Spleen (tissue), 13 donors: ENCODE measurements around the gene HEBP1. TPM values are rescaled to one million over a fixed set of nuclear protein-coding genes. Genes with fewer than 3 reads are reported as not detected.

Source experiments
- DNase-seq: peaks from one replicate; pipeline ENCODE4 v3.0.0-alpha.2; 2020
- H3K27ac ChIP-seq, 8 donors: fragments of 200-600 bp; sonication (generic) in 7 of 8; 1 replicate in 4 of 8; 2 replicates in 4 of 8; pipeline versions ENCODE4 v1.5.0 to v1.8.0; 2016 to 2021; ENCODE audit warnings: inconsistent platforms in 4 of 8, mild to moderate bottlenecking in 4 of 8, moderate library complexity in 1 of 8
- H3K27me3 ChIP-seq, 7 donors: fragments of 200-600 bp; sonication (generic) in 6 of 7; replicated peaks in 1 of 7; 1 replicate in 4 of 7; 2 replicates in 3 of 7; pipeline versions ENCODE4 v1.5.0 to v1.8.0; 2016 to 2021; ENCODE audit warnings: inconsistent platforms in 3 of 7, mild to moderate bottlenecking in 1 of 7
- H3K36me3 ChIP-seq, 6 donors: fragments of 200-600 bp; sonication (generic) in 5 of 6; 1 replicate in 4 of 6; 2 replicates in 2 of 6; pipeline versions ENCODE4 v1.5.0 to v1.8.0; 2016 to 2021; ENCODE audit warnings: inconsistent platforms in 2 of 6
- H3K4me1 ChIP-seq, 6 donors: fragments of 200-600 bp; sonication (generic) in 5 of 6; 1 replicate in 3 of 6; 2 replicates in 3 of 6; pipeline versions ENCODE4 v1.5.0 to v1.8.0; 2016 to 2021; ENCODE audit warnings: inconsistent platforms in 3 of 6
- H3K4me3 ChIP-seq, 8 donors: fragments of 200-600 bp; sonication (generic) in 7 of 8; 1 replicate in 4 of 8; 2 replicates in 4 of 8; pipeline versions ENCODE4 v1.5.0 to v1.8.0; 2016 to 2021; ENCODE audit warnings: inconsistent platforms in 4 of 8, mild to moderate bottlenecking in 4 of 8, moderate library complexity in 2 of 8
- H3K9me3 ChIP-seq, 8 donors: fragments of 200-600 bp; sonication (generic) in 7 of 8; 1 replicate in 4 of 8; 2 replicates in 4 of 8; pipeline versions ENCODE4 v1.5.0 to v1.8.0; 2016 to 2021; ENCODE audit warnings: inconsistent platforms in 4 of 8
- CTCF ChIP-seq, 11 experiments: fragments of 200-600 bp in 7 of 11; fragments of 450-650 bp in 4 of 11; sonication (generic) in 4 of 11; IDR thresholded peaks in 8 of 11; conservative IDR thresholded peaks in 3 of 11; 1 replicate in 7 of 11; 2 replicates in 4 of 11; pipeline versions ENCODE4 v1.4.0 to v1.8.0; 2016 to 2021; ENCODE audit warnings: antibody characterized with exemption in 11 of 11, inconsistent platforms in 4 of 11, mild to moderate bottlenecking in 1 of 11
- POLR2A ChIP-seq, 3 donors: fragments of 450-650 bp; IDR thresholded peaks; one replicate each; pipeline ENCODE4 v1.5.1; 2017; ENCODE audit warnings: antibody characterized with exemption in 3 of 3, mild to moderate bottlenecking in 1 of 3
- POLR2AphosphoS5 ChIP-seq, 3 donors: sonication (generic); formaldehyde crosslinking; IDR thresholded peaks; one replicate each; pipeline ENCODE4 v1.5.1; 2017; ENCODE audit warnings: antibody characterized with exemption in 3 of 3
- WGBS, 5 donors: extraction: QIAGEN DNeasy Blood & Tissue Kit in 3 of 5; methylation state at CpG; one replicate each; pipeline versions ENCODE4 v1.1.5 to v1.1.7; 2013 to 2018; 5-methylcytosine and 5-hydroxymethylcytosine counted together
- intact Hi-C: fragments of 100-400 bp; cut with DNase I; formaldehyde crosslinking; loops from one replicate; pipeline ENCODE4 v1.15.0; 2023; ENCODE audit warnings: low total_unique reads
- long read RNA-seq, 2 donors: transcript quantifications; one replicate each; lab custom pipeline, GENCODE V29; 2026
- polyA plus RNA-seq, 3 donors: library from polyadenylated mRNA; stranded (reverse); fragments of 200-250 nt; gene quantifications; one replicate each; pipeline ENCODE4 v1.2.1, GENCODE V29; 2013
- total RNA-seq, 7 donors: library from RNA; depleted of rRNA in 3 of 7; stranded (reverse); fragments of >200 nt in 3 of 7; fragmentation: NEBNext Ultra II Directional in 4 of 7; extraction: Animal tissue kit (Norgen Biotek cat#: 25700) in 4 of 7; gene quantifications; one replicate each; pipeline versions ENCODE4 v1.1.0 to v1.2.1, GENCODE V29; 2016 to 2021
- donor health status: healthy with polysubstance abuse.
- donor health status: DM: no; HTN: no; CAD: no; lungs with moderate emphysema.
- donor health status: DM: no; HTN: no; CAD: no.
- donor health status: Bipolar disorder and iron deficiency.
- donor health status: healthy.
- donor health status: DM: no; HTN: no; CAD: no.
- donor health status: DM: yes; HTN: yes; CAD: no.

Gene HEBP1, protein sequence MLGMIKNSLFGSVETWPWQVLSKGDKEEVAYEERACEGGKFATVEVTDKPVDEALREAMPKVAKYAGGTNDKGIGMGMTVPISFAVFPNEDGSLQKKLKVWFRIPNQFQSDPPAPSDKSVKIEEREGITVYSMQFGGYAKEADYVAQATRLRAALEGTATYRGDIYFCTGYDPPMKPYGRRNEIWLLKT
- 10 to 100 TPM; 44.4 to 77.2 (median 60.7) TPM for total RNA-seq
- 10 to 100 TPM; 25.1 to 79.4 (median 54.6) TPM for polyA plus RNA-seq
- long read RNA-seq, donor 1, transcript HEBP1-201 (4 exons, 1,173 nt) = major isoform, 30 of 32 reads
- long read RNA-seq, donor 1, partial matches to known transcripts = 0 of 32 reads
- long read RNA-seq, donor 1, other reads (novel, unspliced or antisense) = 0 of 32 reads
- long read RNA-seq, donor 2, transcript HEBP1-201 (4 exons, 1,173 nt) = major isoform, 30 of 35 reads
- long read RNA-seq, donor 2, transcript HEBP1-203 (3 exons, 2,056 nt) = minor isoform, 5 of 35 reads
- long read RNA-seq, donor 2, partial matches to known transcripts = 0 of 35 reads
- long read RNA-seq, donor 2, other reads (novel, unspliced or antisense) = 0 of 35 reads

GRCh38 chr12:12999959-13000615 lies at the start of gene HEBP1:
Gene HEBP1, minus strand, starts transcription at chr12:13000265. Its CDS starts 151 bp downstream, at chr12:13000114.
- Histone ChIP-seq H3K27ac (peak within 1 kb of the TSS; percentile 84 to 96 (median 94)), H3K4me3 (peak within 1 kb of the TSS; percentile 57 to 79 (median 70)), H3K36me3 (no peaks in the 10 kb centered on the region), H3K9me3 (no peaks in the 10 kb centered on the region), H3K4me1 (peaks cover 20 to 70% (median 52%) of the 10 kb centered on the region in 6 donors), H3K27me3 (no peaks in the 10 kb centered on the region)
- 0 to 2% (median 1%) methylated on average over 17 to 69 of the region's 69 CpGs for WGBS, 5 donors
- TF ChIP-seq CTCF (IDR thresholded peaks at IDR 0.05 in 8 of 11, conservative IDR thresholded peaks at IDR 0.05 in 3 of 11) (peak in 1 of 11 experiments; percentile 22), POLR2A (IDR thresholded peaks at IDR 0.05) (peak in 2 of 3 donors; percentile 35 to 83), POLR2AphosphoS5 (IDR thresholded peaks at IDR 0.05) (peak; percentile 96 to 97 (median 97))
- DNase-seq = peak; percentile 100
- intact Hi-C loops = no loop called here

DNA sequence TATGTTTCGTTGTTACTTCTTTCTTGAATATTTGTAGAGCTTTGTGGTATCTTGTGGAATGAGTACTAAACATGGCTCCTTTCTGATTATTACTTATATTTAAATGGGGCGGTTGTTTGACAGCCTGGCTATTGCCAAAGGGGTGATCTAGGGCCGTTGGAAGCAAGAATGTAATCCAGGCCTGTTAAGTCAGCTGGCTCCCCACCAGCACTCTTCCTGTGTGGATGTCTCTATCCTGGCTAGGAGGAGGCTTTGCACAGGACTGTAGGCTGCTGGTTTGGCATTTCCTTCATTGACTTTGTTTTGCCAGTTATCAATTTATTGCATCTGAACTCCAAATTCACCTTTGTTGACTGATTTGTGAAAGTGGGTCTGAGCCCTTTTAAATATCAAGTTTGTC lies 49.8 kb upstream of the HEBP1 start:
- H3K9me3 ChIP-seq = peaks cover 3 to 23% (median 15%) of the 10 kb centered on the region in 8 donors
- DNase-seq = no peak
- H3K27me3 ChIP-seq = no peaks in the 10 kb centered on the region
- intact Hi-C loops = no loop called here
- H3K4me1 ChIP-seq = peaks cover 0 to 20% (median 7%) of the 10 kb centered on the region in 6 donors
- WGBS, 5 donors = 69 to 83% (median 77%) methylated on average over 3 of the region's 3 CpGs
- no peaks in the 10 kb centered on the region for H3K36me3 ChIP-seq
- no peak overlapping the region for H3K4me3 ChIP-seq
- no peak for TF ChIP-seq POLR2AphosphoS5 (IDR thresholded peaks at IDR 0.05)
- H3K27ac ChIP-seq = no peak overlapping the region

GRCh38 chr12:13046964-13047363 lies 46.9 kb upstream of the HEBP1 start:
- no peak for DNase-seq
- intact Hi-C loops = no loop called here
- 70 to 86% (median 78%) methylated on average over 1 of the region's 1 CpG for WGBS, 5 donors

DNA sequence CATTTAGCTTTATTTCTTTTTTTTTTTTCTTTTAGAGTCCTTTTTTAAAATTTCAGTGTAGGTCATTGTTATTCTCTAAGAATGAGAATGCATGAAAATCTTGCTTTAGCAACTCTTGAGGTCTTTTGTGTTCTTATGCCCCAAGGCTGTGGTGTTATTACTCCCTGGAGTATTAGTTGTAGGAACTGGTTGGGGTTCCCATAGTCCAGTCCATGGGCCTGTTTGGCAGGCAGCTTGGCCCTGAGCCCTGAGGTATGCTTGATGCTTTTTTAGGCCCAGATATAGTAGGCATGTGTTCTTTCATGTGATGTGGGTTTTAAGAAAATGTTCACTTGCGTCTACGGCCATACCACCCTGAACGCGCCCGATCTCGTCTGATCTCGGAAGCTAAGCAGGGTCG lies 45.8 kb upstream of the HEBP1 start:
- 95 to 98% (median 98%) methylated on average over 8 of the region's 8 CpGs; no CpG with 5 or more reads in 1 of the 5 donors for WGBS, 5 donors
- DNase-seq = no peak
- Histone ChIP-seq H3K4me1 (peaks cover 0 to 30% (median 12%) of the 10 kb centered on the region in 6 donors), H3K27me3 (no peaks in the 10 kb centered on the region), H3K36me3 (no peaks in the 10 kb centered on the region), H3K9me3 (no peaks in the 10 kb centered on the region), H3K4me3 (no peak overlapping the region), H3K27ac (no peak overlapping the region)
- TF ChIP-seq POLR2A (IDR thresholded peaks at IDR 0.05) = no peak
- no peak for TF ChIP-seq CTCF (IDR thresholded peaks at IDR 0.05 in 8 of 11, conservative IDR thresholded peaks at IDR 0.05 in 3 of 11)
- no peak for TF ChIP-seq POLR2AphosphoS5 (IDR thresholded peaks at IDR 0.05)
- intact Hi-C loops = no loop called here

More at GRCh38 chr12:13046964-13047363, 46.9 kb upstream of the HEBP1 start:
- H3K4me3 ChIP-seq = no peak overlapping the region
- H3K9me3 ChIP-seq = no peaks in the 10 kb centered on the region
- no peak overlapping the region for H3K27ac ChIP-seq
- H3K27me3 ChIP-seq = no peaks in the 10 kb centered on the region
- H3K4me1 ChIP-seq = peaks cover 0 to 33% (median 12%) of the 10 kb centered on the region in 6 donors
- TF ChIP-seq CTCF (IDR thresholded peaks at IDR 0.05 in 8 of 11, conservative IDR thresholded peaks at IDR 0.05 in 3 of 11) (no peak), POLR2A (IDR thresholded peaks at IDR 0.05) (no peak), POLR2AphosphoS5 (IDR thresholded peaks at IDR 0.05) (no peak)
- no peaks in the 10 kb centered on the region for H3K36me3 ChIP-seq
